H9 (cell line): ENCODE measurements around the gene TIMM8A. TPM values are rescaled to one million over a fixed set of nuclear protein-coding genes. Genes with fewer than 3 reads are reported as not detected.
"Not testable (repeated sequence)": the region's sequence is repeated elsewhere in the genome, so short reads cannot be mapped to it uniquely, and the experiment has no call there.

ENCODE experiments used
- DNase-seq: peaks from one replicate; pipeline ENCODE4 v3.0.0-alpha.2; 2017
- H2AFZ ChIP-seq: one replicate; pipeline ENCODE4 v1.6.1; 2013; ENCODE audit warnings: mild to moderate bottlenecking, low read length, control low read depth, moderate library complexity
- H2AK5ac ChIP-seq: 2 replicates; pipeline ENCODE4 v1.6.1; 2013; ENCODE audit warnings: low read length, control low read depth, mixed read lengths; ENCODE audit not compliant: insufficient read length
- H2BK120ac ChIP-seq: one replicate; pipeline ENCODE4 v1.6.1; 2013; ENCODE audit warnings: low read depth, mild to moderate bottlenecking, low read length, control low read depth, inconsistent platforms; ENCODE audit not compliant: poor library complexity, severe bottlenecking
- H2BK12ac ChIP-seq: 2 replicates; pipeline ENCODE4 v1.6.1; 2013; ENCODE audit warnings: low read length, control low read depth, mixed read lengths, low read depth; ENCODE audit not compliant: insufficient read length
- H2BK15ac ChIP-seq: 2 replicates; pipeline ENCODE4 v1.6.1; 2013; ENCODE audit warnings: low read depth, low read length, control low read depth
- H2BK20ac ChIP-seq: one replicate; pipeline ENCODE4 v1.6.1; 2013; ENCODE audit warnings: low read depth, mild to moderate bottlenecking, low read length, control low read depth, inconsistent platforms; ENCODE audit not compliant: poor library complexity, severe bottlenecking
- H2BK5ac ChIP-seq: 2 replicates; pipeline ENCODE4 v1.6.1; 2013; ENCODE audit warnings: low read length, control low read depth, mixed read lengths; ENCODE audit not compliant: insufficient read length
- H3K14ac ChIP-seq: 2 replicates; pipeline ENCODE4 v1.6.1; 2013; ENCODE audit warnings: low read length, control low read depth; ENCODE audit not compliant: insufficient read depth
- H3K18ac ChIP-seq: 2 replicates; pipeline ENCODE4 v1.6.1; 2013; ENCODE audit warnings: low read depth, mild to moderate bottlenecking, mixed read lengths, low read length, control low read depth; ENCODE audit not compliant: insufficient read length
- H3K23ac ChIP-seq: 2 replicates; pipeline ENCODE4 v1.6.1; 2013; ENCODE audit warnings: low read length, control low read depth, mixed read lengths, low read depth; ENCODE audit not compliant: insufficient read length
- H3K23me2 ChIP-seq: 2 replicates; pipeline ENCODE4 v1.6.1; 2013; ENCODE audit warnings: low read depth, mild to moderate bottlenecking, mixed read lengths, low read length, control low read depth; ENCODE audit not compliant: insufficient read length, poor library complexity, severe bottlenecking
- H3K27ac ChIP-seq: 2 replicates; pipeline ENCODE4 v1.5.1; 2013; ENCODE audit warnings: low read length, control low read depth, mixed read lengths, low read depth; ENCODE audit not compliant: insufficient read length
- H3K27me3 ChIP-seq: 2 replicates; pipeline ENCODE4 v1.6.1; 2013; ENCODE audit warnings: low read length, control low read depth, inconsistent platforms; ENCODE audit not compliant: insufficient read depth
- H3K4ac ChIP-seq: 2 replicates; pipeline ENCODE4 v1.6.1; 2013; ENCODE audit warnings: low read depth, mild to moderate bottlenecking, control low read depth, inconsistent platforms, low read length, moderate library complexity
- H3K4me1 ChIP-seq: 2 replicates; pipeline ENCODE4 v1.6.1; 2013; ENCODE audit warnings: low read length, control low read depth, inconsistent platforms; ENCODE audit not compliant: insufficient read depth
- H3K4me2 ChIP-seq: 2 replicates; pipeline ENCODE4 v1.6.1; 2013; ENCODE audit warnings: low read length, control low read depth, mixed read lengths; ENCODE audit not compliant: insufficient read length, insufficient read depth
- H3K56ac ChIP-seq: 2 replicates; pipeline ENCODE4 v1.6.1; 2013; ENCODE audit warnings: low read depth, mild to moderate bottlenecking, mixed read lengths, low read length, control low read depth; ENCODE audit not compliant: insufficient read length
- H3K79me1 ChIP-seq: 2 replicates; pipeline ENCODE4 v1.6.1; 2013; ENCODE audit warnings: low read depth, mild to moderate bottlenecking, moderate library complexity, low read length, control low read depth, inconsistent platforms; ENCODE audit not compliant: insufficient read depth, poor library complexity, severe bottlenecking
- H3K79me2 ChIP-seq: 2 replicates; pipeline ENCODE4 v1.6.1; 2013; ENCODE audit warnings: low read length, control low read depth, inconsistent platforms; ENCODE audit not compliant: insufficient read depth
- H3K9ac ChIP-seq: 2 replicates; pipeline ENCODE4 v1.6.1; 2013; ENCODE audit warnings: low read length, control low read depth, mixed read lengths; ENCODE audit not compliant: insufficient read length; ENCODE audit errors: extremely low read depth
- H3K9me3 ChIP-seq: one replicate; pipeline ENCODE4 v1.6.1; 2013; ENCODE audit warnings: low read depth, low read length, inconsistent platforms; ENCODE audit not compliant: control insufficient read depth
- H3T11ph ChIP-seq: one replicate; pipeline ENCODE4 v1.6.1; 2013; ENCODE audit warnings: mild to moderate bottlenecking, low read length, control low read depth, inconsistent platforms
- H4K20me1 ChIP-seq: one replicate; pipeline ENCODE4 v1.6.1; 2013; ENCODE audit not compliant: control insufficient read depth, insufficient read length, insufficient read depth
- H4K5ac ChIP-seq: 2 replicates; pipeline ENCODE4 v1.6.1; 2013; ENCODE audit warnings: low read depth, mild to moderate bottlenecking, mixed read lengths, low read length, control low read depth; ENCODE audit not compliant: insufficient read length
- H4K8ac ChIP-seq: replicated peaks from 2 replicates; pipeline ENCODE4 v1.6.1; 2013; ENCODE audit warnings: low read length, control low read depth, mixed read lengths, low read depth; ENCODE audit not compliant: insufficient read length
- H4K91ac ChIP-seq: 2 replicates; pipeline ENCODE4 v1.6.1; 2013; ENCODE audit warnings: low read depth, mild to moderate bottlenecking, moderate library complexity, mixed read lengths, low read length, control low read depth; ENCODE audit not compliant: insufficient read length
- H3K27ac Mint-ChIP-seq, 3 experiments: 2 replicates in 2 of 3; 3 replicates in 1 of 3; pipeline ENCODE4 v1.8.0; 2020 to 2021; ENCODE audit warnings: mixed read lengths in 3 of 3, mild to moderate bottlenecking in 1 of 3, moderate library complexity in 1 of 3
- H3K27me3 Mint-ChIP-seq: 2 replicates; pipeline ENCODE4 v1.8.0; 2021; ENCODE audit warnings: low read depth, mild to moderate bottlenecking, moderate library complexity, mixed read lengths
- H3K36me3 Mint-ChIP-seq, 3 experiments: 2 replicates in 2 of 3; 3 replicates in 1 of 3; pipeline ENCODE4 v1.8.0; 2020 to 2021; ENCODE audit warnings: low read depth in 3 of 3, mixed read lengths in 3 of 3; ENCODE audit not compliant: insufficient read depth in 1 of 3
- H3K4me1 Mint-ChIP-seq, 2 experiments: 2 replicates each; pipeline ENCODE4 v1.8.0; 2020; ENCODE audit warnings: mixed read lengths in 2 of 2
- H3K4me3 Mint-ChIP-seq, 2 experiments: 2 replicates in 1 of 2; 3 replicates in 1 of 2; pipeline ENCODE4 v1.8.0; 2020 to 2021; ENCODE audit warnings: mild to moderate bottlenecking in 2 of 2, mixed read lengths in 2 of 2, moderate library complexity in 1 of 2
- H3K9me3 Mint-ChIP-seq, 2 experiments: 2 replicates in 1 of 2; 3 replicates in 1 of 2; pipeline ENCODE4 v1.8.0; 2020; ENCODE audit warnings: mild to moderate bottlenecking in 2 of 2, mixed read lengths in 2 of 2, moderate library complexity in 1 of 2
- WGBS: extraction: QIAGEN DNeasy Blood & Tissue Kit; methylation state at CpG from one replicate; pipeline ENCODE4 v1.1.7; 2013; ENCODE audit warnings: missing lambda C conversion rate, low lambda C conversion rate, mixed read lengths; ENCODE audit not compliant: insufficient read length; ENCODE audit errors: extremely low coverage; 5-methylcytosine and 5-hydroxymethylcytosine counted together
- total RNA-seq: library from RNA; stranded (reverse); gene quantifications from 2 replicates; pipeline ENCODE4 v1.2.1, GENCODE V29; 2021

Gene TIMM8A
- total RNA-seq, 1 experiment from 2014 or later: 40.2 TPM

DNA sequence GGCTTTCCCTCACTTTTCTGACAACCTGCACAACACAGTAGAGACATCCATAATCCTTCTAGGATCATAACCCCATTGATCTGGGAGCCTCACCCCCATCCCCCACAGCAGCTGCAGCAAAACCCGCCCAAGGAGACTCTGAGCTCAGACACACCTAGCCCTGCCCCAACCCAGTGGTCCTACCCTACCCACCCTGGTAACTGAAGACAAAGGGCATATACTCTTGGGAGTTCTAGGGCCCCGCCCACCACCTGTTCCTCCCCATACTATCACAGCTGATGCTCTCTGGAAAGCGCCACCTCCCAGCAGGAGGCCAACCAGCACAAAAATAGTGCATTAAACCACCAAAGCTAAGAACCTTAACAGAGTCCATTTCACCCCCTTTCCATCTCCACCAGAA is 21.9 kb downstream of the TIMM8A start:
- H4K8ac ChIP-seq, H3K4me2 ChIP-seq, H3K79me2 ChIP-seq, H4K20me1 ChIP-seq, H3K4me3 Mint-ChIP-seq, H2BK5ac ChIP-seq, H3K27me3 Mint-ChIP-seq, H2BK120ac ChIP-seq, H3K27ac ChIP-seq, H3K14ac ChIP-seq, H2BK12ac ChIP-seq, H3K9ac ChIP-seq, H3K4me1 Mint-ChIP-seq, H3K4me1 ChIP-seq, H3K4ac ChIP-seq, H3T11ph ChIP-seq, H3K9me3 ChIP-seq, H3K27me3 ChIP-seq, H4K91ac ChIP-seq, H3K18ac ChIP-seq, H4K5ac ChIP-seq, H3K36me3 Mint-ChIP-seq, H2AFZ ChIP-seq, H2BK20ac ChIP-seq, H3K23me2 ChIP-seq, H2AK5ac ChIP-seq, DNase-seq, H3K79me1 ChIP-seq, H3K56ac ChIP-seq, H2BK15ac ChIP-seq, H3K23ac ChIP-seq, H3K27ac Mint-ChIP-seq: not testable (repeated sequence)
- peaks cover 57 to 71% of the 10 kb centered on the region in 2 experiments for H3K9me3 Mint-ChIP-seq
- no CpG with 5 or more reads among the region's 3 CpGs for WGBS
